GM18526 (cell line): ENCODE data around the gene PLEKHG2.
A peak's percentile ranks its signal among the peaks of the same experiment; 100 is the strongest.

Experiments
- POLR2A ChIP-seq: IDR thresholded peaks from 3 replicates; pipeline ENCODE4 v1.6.1; 2011; ENCODE audit not compliant: insufficient read length; ENCODE audit errors: extremely low read depth

The PLEKHG2 gene

DNA sequence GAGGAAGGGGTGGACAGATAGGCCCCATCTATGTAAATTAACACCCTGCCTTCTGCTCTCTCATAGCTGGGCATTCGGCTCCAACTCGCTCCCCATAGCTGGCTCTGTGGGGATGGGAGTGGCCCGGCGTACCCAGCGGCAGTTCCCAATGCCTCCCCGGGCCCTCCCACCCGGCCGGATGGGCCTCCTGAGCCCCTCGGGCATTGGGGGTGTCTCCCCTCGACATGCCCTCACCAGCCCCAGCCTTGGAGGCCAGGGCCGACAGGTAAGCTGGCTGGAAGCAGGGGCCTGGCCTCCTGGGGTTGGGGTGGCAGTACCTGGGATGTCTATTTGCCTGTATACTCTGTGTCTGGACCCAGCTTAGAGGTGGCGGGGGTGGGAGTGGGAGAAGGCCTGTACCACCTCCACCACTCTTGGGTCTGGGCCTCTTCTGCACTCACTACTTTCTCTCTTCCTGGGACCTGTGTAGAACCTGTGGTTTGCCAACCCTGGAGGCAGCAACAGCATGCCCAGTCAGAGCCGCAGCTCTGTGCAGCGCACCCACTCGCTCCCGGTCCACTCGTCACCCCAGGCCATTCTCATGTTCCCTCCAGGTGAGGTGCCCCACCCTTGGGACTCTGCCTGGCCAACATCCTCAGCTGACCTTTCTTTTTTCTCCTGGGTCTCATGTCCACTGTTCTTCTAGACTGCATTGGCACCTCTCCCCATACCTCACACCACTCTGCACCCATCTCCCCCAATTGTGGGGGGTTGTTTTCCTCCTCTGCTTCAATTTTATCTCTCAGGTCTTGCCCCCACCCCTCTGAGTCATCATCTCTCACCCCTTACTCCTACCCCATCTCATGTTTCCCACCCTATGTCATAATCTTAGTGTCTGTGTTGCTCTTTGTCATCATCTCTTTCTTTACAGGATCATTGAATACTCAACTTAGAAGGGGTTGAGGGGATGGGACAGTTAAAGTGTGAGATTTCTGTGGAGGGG is 31.7 kb upstream of the PLEKHG2 start:
- TF ChIP-seq POLR2A = no peak

DNA sequence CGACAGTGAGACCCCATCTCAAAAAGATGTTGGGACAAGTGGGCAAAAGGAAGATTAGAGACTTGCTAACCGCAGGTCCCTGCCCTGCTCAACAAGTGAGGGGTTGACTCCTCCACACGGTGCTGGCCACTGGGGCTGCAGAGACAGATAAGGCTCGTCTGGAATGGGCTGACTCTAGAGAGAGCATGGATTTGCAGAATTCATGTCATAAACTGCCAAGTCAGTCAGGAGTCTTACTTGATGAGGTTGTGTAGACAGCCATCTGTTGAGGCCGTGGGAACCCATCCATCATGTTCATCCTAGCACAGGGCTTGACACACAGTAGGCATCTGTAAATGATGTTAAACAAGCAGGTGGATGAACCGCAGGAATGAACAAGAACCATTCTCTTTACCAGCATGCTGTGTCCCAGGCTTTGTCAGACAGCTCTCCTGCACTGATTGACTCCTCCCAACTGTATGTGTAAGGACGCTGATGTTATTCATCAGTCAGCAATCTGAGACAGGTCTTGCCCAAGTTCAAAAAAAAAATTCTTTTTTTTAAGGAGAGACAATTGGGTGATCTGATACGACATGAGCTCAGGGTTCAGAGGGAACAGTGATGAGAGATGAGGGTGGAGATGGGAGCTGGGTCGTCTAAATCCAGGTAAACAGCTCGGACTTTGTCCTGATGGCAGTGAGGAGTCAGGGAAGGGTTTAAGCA is 30.4 kb upstream of the PLEKHG2 start:
- TF ChIP-seq POLR2A = no peak

DNA sequence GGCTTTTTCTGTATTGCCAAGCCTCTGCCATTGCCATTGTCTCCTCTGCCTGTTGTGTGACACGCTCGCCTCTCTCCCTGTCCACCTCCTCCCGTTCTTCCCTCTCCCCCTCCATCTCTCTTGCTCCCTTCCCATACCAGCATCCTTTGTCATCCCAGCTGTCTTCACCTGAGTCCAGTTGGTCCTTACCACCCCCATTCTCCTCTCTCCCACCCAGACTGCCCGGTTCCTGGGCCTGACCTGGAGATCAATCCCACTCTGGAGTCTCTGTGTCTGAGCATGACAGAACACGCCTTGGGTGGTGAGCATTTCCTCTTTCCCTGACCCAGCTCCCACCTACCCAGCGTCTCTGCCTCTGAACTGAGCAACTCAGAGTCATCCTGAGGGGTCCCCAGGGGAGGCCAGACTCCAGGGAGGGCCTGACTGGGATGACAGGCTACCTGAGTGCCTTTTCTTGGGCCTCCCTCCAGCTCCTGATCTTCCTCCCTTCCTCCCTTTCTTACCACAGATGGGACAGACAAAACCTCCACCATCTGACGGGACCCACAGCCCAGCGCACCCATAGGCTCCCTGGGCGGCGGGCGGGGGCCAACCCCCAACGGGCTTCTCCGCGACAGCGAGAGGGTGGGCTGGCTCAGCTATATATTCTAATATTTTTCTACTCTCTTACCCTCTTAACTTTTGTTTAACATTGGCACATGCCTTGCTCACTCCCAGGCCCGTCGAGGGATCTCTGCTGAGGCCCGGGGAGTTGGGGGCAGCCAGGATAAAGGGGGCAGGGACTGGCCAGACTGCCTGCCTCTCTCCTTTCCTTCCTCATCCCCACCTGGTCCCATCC is 29.3 kb upstream of the PLEKHG2 start:
- TF ChIP-seq POLR2A = no peak

DNA sequence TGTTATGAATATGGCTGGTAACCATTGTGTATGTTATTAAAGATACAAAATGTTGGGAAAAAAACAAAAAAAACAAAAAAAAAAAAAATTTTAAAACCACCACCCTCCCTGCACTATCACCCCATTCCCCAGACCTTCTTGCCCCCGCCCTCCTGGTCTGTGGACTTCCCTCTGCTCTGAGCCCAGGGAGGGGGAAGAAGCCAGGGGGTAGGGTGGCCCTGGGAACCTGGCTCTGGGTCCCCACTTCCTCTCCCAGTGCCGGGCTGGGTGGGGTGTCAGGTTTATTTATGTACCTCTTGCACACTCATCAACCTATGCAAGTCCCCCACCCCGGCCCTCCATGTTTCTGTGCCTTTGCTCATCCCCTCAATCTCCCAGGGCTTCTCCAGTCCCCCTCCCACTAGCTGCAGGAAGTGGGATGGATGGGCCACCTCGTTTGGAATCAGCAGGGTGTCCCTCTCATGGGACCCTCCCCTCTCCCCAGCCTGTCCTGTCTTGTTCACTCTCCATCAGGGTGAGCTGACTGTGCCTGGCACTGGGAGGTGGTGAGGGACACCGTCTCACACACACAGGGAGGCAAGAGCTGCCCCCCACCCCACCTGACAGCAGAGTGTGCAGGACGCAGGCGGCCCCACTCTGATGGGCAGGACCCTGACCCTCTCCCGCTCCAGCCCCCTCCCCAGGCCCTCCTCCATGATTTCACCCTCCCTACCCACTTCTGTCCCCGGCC is 27.5 kb upstream of the PLEKHG2 start:
- no peak for TF ChIP-seq POLR2A

DNA sequence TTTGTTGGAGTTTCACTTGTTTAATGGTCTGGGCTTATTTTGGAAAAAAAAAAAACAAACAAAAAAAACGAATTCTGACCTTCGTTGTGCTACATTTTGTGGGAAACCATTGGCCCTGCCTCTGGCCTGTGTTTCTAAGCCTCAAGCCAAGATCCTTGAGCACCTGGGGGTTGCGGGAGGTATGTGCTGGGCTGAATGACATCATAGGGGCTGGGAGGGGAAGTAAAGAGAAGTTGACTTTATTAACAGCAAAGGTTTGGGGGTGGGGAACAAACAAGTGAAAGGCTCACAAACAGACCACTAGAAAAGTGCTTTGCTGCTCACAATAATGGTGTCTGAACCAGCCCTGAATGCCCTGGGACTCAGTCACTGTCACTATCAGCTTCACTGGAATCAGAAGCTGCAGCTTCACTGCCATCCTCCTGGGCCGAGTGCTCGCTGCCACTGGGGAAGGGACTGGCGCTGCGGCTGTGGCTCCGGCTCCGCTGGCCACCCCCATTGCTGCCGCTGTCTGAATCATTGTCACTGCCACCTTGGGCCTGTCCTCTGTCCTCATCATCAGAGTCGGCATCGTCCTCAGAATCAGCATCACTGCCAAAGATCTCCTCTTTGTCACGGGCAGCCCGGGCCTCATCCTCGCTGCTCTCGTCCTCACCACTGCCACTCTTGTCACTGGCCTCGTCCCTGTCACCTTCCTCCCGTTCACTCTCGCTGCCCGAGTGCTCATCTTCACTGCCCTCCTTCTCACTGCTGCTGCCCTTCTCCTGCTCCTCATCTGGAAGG is 26.6 kb upstream of the PLEKHG2 start:
- no peak for TF ChIP-seq POLR2A

DNA sequence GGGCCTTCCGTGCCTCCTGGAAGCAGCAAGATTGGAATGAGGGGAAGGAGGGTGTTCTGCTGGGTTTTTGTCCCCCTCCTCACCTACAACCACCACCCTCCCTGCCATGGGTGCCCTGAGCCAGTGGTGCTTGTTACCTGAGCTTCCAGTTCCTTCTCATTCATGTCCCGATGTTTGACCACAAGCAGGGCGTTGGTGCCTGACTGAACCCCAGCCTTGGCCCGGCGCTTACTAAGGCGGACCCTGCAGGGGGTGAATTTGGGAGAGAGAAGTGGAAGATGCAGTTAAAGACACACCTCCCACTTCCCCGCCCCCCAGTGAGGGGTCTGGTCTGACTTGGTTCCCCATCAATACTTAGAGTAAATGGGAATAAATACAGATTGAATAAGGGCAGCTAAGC is 25.9 kb upstream of the PLEKHG2 start:
- TF ChIP-seq POLR2A = no peak

DNA sequence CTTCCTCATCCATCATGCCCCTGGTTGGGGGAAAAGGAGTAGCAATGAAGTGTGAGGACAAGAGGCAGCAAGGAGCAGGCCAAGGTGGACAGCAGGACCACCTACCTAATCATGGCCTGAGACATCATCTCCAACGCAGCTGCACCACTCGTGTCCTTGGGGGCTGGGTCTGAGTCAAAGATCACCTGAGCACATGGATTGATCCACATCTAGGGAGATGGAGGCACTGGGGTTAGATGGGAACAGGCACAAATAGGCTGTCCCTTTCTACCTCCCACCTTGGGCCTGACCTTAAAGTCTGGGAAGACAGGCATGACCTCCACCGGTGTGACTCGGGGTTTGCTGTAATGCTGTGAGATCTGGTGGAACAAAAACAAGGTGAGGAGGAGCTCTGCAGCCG is 23.8 kb upstream of the PLEKHG2 start:
- TF ChIP-seq POLR2A = no peak

DNA sequence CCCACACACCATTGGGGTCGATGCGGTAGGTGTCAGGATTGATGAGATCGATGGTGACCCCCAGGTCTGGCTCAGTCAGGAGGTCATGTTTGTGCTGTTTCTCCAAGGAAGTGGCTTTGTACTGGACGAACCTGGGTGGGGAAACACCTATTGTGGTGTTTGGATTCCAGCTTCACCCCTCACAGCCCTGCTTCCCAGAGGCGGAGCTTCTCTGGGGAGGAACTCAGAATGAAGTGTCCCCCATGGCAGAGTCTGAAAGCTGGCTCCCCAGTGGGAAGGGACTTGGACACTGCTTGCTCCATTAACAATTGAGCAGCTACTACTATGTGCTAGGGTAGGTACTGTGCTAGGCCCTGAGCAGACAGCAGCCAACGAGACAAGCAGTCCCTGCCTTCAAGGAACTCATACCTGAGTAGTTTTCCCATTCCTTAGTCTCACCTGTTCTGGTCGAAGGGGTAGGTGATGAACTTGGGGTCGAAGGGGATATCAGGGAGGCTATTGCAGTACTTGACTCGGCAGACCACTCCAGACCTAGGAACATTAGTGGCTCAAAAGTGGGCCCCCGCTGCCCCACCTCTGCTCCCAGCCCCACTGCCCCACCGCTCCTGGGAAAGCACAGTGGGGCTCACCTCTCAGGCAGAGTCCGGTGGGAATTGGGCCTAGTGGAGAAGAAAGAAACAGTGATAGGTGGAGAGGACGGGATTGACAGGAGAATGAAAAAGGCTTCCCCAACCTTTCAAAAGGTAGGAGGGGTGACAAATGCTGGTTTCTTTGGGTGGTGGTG is 22.6 kb upstream of the PLEKHG2 start:
- no peak for TF ChIP-seq POLR2A

DNA sequence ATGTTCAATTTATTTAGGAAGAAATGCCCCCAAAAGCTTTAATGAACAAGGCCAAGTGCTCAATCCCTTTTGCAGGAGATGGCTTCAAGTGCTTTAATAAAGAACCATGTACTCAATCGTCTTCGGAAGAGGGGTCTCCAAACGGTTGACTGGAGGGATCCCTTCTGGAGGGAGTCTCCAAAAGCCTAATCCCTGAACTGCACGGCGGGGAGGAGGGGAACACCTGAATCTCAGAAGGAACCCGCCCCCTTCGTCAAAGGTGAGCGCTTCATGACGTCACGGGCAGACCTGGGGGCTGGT is 22.1 kb upstream of the PLEKHG2 start:
- no peak for TF ChIP-seq POLR2A

DNA sequence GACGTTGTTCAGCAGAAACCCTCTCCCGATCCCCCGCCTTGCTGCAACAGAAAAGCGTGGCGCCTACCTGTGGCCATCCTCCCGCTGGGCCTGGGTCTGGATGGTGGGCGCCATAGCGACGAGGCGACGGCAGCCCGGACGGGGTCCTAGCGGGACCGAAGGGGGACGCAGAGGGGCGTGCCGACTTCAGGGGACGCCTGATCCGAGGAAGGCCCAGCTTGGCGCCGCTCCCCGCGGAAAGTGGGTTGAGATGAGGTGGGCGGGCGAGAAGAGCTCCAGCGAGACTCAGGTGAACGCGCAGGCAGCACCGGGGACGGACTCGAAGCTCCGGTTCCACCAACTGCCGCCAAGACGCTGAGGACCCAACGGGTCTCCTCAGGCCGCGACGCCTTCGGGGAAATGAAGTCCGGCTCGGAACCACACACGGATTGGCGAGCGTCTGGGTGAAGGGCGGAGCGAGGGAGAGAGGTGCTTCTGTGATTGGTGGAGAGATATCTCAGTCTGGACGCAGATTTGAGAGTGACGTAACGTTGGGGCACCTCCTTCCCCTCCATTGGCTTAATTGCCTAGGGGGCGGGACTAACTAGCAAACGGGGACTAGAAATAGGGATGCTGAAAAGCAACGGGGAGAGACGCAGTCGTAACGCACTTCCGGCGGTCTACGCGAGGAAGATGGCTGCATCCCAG is 21.6 kb upstream of the PLEKHG2 start, which contains the start of the genes MED29 and PAF1:
MED29 (plus strand) TSS at position 628 of the 687 bp plus-strand sequence; CDS start at position 673, 45 bp downstream.
PAF1 (minus strand) TSS at position 356 of the 687 bp plus-strand sequence; CDS start at position 114, 242 bp downstream.
- peak; percentile 97 for TF ChIP-seq POLR2A

DNA sequence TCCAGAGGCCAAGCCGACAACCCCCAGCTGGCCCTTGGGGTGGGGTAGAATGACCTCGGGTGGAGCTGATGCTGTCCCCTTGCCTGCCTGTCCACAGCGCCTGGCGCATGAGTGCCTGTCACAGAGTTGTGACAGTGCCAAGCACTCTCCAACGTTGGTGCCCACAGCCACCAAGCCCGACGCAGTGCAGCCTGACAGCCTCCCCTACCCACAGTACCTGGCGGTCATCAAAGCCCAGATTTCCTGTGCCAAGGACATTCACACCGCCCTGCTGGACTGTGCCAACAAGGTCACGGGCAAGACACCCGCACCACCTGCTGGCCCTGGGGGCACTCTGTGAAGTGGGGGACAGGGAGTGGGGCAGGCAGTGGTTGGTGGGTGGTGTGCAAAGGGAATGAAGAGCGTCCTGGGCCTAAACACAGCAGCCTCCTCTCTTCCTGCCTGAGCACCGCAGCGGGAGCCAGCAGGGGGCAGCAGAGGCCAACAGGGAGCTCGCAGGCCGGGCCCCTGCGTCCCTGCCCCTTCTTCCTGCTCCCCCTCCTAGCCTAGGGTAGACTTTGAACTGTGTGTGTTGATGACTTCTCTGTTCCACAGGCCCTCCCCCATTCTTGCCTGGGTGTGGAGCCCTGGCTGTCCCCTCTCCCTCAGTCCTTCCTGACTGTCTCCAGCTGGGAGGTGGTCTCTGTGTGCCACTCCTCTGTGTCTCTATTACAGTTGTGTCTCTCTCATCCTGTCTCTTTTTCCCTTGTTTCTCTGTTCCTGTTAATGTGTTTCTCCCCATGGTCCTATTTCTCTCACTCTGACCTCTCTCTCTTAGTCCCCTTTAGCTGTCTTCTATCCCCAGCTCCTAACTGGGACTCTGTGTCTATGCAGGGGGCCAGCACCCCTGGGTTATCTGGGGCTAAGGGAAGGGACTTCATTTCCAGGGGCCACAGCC is 14.8 kb upstream of the PLEKHG2 start:
- TF ChIP-seq POLR2A = peak; percentile 21
